Fibroblast of pulmonary artery (primary cell): Measurements from ENCODE around the gene NR5A1.

Source experiments
- DNase-seq: peaks from one replicate; pipeline ENCODE4 v3.0.0-alpha.2; 2010; ENCODE audit warnings: low read depth
- H3K4me3 ChIP-seq: replicated peaks from 2 replicates; pipeline ENCODE4 v1.5.1; 2011; ENCODE audit warnings: low read depth, mild to moderate bottlenecking, control low read depth, low read length, moderate library complexity
- TF ChIP-seq, protein P1 (sequence below): IDR thresholded peaks from 2 replicates; pipeline ENCODE4 v1.5.1; 2011; ENCODE audit warnings: mild to moderate bottlenecking, control low read depth, low read length, inconsistent platforms; ENCODE audit errors: missing control alignments

The NR5A1 gene

DNA sequence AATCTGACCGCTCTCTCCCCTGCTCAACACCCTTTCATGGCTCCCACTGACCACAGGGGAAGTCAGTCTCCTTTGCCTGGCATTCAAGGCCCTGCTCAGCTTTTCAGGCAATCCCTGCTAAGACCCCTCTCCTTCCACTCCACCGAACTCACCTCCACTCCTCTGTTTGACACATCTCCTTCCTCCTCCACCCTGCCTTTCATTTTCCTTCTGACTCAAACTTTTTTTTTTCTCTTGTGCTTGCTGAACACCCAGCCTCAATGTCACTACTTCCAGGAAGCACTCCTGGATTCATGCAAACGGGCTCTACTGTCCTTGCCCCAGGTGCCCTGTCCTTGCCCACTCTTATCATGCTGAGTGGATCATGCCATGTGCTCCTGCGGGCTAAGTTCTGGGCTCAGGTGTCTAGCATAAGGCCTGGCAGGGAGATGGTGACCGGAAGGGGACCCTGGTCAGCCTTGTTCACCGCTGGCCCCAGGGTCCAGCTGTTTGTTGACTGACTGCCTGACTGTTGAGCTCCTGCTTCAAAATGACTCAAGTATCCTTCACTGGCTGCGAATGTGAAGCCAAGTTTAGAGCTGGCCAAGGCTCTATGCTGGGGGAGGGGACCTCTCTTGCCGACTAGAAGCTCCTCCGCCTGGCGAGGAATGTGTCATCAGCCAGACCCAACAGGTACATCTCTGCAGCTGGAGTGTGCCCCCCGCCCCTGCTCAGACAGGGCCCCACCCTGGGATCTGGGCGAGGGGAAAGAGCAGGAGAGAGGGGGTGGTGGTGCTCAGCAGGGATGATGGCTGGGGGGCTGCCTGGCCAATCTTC, 6.2 kb downstream of the NR5A1 start:
- no peak for DNase-seq
- TF ChIP-seq, protein P1, sequence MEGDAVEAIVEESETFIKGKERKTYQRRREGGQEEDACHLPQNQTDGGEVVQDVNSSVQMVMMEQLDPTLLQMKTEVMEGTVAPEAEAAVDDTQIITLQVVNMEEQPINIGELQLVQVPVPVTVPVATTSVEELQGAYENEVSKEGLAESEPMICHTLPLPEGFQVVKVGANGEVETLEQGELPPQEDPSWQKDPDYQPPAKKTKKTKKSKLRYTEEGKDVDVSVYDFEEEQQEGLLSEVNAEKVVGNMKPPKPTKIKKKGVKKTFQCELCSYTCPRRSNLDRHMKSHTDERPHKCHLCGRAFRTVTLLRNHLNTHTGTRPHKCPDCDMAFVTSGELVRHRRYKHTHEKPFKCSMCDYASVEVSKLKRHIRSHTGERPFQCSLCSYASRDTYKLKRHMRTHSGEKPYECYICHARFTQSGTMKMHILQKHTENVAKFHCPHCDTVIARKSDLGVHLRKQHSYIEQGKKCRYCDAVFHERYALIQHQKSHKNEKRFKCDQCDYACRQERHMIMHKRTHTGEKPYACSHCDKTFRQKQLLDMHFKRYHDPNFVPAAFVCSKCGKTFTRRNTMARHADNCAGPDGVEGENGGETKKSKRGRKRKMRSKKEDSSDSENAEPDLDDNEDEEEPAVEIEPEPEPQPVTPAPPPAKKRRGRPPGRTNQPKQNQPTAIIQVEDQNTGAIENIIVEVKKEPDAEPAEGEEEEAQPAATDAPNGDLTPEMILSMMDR = no peak

DNA sequence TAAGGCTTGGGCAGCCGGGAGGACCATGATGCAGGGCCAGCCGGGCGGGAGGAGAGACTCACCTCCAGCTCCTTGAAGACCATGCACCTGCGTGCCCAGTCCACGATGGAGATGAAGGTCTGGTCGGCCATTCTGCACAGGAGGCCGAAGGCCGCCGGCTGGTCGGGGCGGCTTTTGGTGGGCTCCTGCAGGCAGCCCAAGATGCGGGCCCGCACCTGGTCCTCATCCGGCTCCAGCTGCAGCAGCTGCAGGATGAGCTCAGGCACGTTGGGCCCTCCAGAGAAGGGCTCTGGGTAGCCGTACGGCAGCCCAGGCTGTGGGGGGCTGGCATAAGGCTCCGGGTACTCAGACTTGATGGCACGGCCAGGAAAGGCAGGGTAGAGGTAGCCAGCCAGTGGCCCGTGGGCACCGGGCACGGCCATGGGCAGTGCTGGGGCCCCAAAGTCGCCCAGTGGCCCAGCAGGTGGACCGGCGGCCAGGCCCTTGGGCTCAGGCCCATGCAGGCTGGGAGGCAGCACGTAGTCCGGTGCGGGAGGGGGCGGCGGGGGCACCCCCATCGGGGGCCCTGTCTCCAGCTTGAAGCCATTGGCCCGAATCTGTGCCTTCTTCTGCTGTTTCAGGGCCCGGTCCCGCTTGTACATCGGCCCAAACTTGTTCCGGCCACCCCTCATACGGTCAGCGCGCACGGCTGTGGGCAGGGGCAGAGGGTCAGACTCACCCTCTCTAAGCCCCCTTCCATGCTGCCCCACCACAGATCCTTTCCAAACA, 7.0 kb downstream of the NR5A1 start:
- H3K4me3 ChIP-seq = no peak overlapping the region
- TF ChIP-seq, protein P1 = no peak
- no peak for DNase-seq

More for the DNA sequence above, 6.2 kb downstream of the NR5A1 start:
- H3K4me3 ChIP-seq = no peak overlapping the region

DNA sequence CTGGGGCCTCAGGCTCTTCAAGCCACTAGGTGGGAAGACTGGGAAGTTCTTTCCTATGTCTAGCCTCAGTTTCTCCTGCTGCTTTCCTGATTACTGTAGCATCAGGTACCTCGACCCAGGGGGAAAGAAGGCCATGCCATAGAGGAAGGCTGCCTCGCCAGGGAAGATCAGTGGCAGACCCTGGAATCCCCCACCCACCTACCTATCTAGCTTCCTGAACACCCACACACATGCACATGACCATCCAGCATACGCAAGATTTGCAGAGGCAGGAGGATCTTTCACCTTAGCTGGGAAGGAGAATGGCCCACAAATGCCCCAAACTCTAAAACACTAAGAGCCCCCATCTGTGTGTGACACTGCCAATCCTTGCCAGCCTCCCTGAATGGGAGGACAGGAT, 8.0 kb downstream of the NR5A1 start:
- TF ChIP-seq, protein P1 = no peak
- no peak overlapping the region for H3K4me3 ChIP-seq
- no peak for DNase-seq

DNA sequence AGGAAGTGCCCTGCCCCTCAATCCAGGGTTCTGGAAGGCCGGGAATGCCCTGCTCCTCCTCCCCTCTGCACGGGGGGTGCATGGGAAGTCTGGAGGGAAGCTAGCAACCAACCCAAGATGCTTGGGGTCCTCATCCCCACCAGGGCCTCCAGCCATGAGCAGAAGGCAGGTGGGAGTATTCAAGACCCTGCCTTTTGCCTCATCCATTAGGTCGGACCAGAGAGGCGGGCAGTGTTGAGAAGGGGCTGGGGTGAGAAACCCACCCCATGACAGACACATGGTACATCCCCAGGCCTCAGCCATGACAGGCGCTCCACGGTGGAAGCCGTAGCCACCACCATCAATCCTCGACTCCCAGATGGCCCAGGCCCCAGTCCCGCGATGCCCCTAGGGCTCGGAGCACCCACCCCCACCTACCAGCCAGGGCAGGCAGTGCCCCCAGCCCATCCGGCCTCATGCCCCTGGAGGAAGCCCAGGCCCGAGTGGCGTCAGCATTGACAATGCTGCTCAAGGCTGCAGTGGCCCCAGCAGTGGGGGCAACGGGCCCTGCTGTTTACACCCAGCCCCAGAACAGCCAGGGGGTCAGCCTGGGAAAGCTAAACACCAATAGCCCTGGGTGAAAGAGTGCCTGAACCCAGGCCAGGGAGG, 8.6 kb downstream of the NR5A1 start:
- DNase-seq = no peak
- TF ChIP-seq, protein P1 = no peak
- H3K4me3 ChIP-seq = no peak overlapping the region

DNA sequence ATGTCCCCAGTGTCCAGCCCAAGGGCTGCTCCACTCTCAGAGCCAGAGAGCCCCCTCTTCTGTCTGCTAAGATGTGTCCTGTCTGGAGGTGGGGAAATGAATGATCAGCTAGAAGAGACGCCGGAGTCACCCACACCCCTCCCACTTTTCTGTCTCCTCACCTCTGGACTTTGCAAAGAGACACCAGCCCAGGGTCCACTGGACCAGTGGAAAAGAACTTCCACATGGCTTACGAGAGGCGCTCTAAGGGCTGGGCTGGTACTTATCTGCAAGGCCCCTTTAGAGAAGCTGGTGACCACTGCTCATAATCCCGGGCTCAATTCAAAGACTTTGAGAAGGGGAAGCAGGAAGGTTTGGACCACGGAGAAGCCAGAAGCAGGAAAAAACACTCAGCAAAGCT, 9.2 kb downstream of the NR5A1 start:
- TF ChIP-seq, protein P1 = no peak
- no peak for DNase-seq
- H3K4me3 ChIP-seq = no peak overlapping the region

DNA sequence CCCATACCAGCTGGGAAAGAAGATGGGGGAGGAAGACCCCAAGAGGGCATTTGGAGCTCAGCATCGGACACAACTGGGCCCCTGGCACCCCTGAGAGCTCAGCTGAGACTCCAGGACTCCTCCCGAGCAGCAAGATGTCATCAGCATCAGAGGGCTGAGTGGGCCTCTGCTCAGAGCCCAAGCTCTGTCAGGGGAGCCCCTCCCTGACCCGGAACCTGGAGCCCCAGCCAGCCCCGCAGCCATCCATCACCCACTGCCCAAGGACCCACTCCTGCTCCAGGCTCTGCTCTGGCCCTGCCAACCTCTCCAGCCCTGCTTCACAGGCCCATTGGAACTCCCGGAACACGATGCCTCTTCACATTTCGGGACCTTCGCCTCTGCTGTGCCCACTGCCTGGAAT, 9.8 kb downstream of the NR5A1 start:
- DNase-seq = no peak
- no peak overlapping the region for H3K4me3 ChIP-seq
- TF ChIP-seq, protein P1 = no peak
